HT1080 (cell line): ENCODE results near the gene GAL. TPM values are rescaled to one million over a fixed set of nuclear protein-coding genes. Genes with fewer than 3 reads are reported as not detected.
"Not testable (repeated sequence)": the region's sequence is repeated elsewhere in the genome, so short reads cannot be mapped to it uniquely, and the experiment has no call there.

Experiments
- DNase-seq: peaks from one replicate; pipeline ENCODE4 v3.0.0-alpha.2; 2015; ENCODE audit warnings: low read depth
- polyA plus RNA-seq, 2 experiments: library from polyadenylated mRNA; depleted of rRNA; stranded (reverse); fragments of >200 nt; gene quantifications; 2 replicates each; pipeline ENCODE4 v1.2.3, GENCODE V29; 2015
- total RNA-seq: library from RNA; depleted of rRNA; stranded (reverse); fragments of >200 nt; shearing (Covaris generic); gene quantifications from 2 replicates; pipeline ENCODE4 v1.2.3, GENCODE V29; 2014; rRNA removed

GAL gene, protein sequence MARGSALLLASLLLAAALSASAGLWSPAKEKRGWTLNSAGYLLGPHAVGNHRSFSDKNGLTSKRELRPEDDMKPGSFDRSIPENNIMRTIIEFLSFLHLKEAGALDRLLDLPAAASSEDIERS
- not detected in 2 replicates for total RNA-seq
- polyA plus RNA-seq (2015; cell fraction: cytosol; rRNA removed): 0.37 and 0.60 TPM in 2 replicates
- 0.43 TPM in 1 of 2 replicates, not detected in the other for polyA plus RNA-seq (2015; cell fraction: nucleus; rRNA removed)

DNA sequence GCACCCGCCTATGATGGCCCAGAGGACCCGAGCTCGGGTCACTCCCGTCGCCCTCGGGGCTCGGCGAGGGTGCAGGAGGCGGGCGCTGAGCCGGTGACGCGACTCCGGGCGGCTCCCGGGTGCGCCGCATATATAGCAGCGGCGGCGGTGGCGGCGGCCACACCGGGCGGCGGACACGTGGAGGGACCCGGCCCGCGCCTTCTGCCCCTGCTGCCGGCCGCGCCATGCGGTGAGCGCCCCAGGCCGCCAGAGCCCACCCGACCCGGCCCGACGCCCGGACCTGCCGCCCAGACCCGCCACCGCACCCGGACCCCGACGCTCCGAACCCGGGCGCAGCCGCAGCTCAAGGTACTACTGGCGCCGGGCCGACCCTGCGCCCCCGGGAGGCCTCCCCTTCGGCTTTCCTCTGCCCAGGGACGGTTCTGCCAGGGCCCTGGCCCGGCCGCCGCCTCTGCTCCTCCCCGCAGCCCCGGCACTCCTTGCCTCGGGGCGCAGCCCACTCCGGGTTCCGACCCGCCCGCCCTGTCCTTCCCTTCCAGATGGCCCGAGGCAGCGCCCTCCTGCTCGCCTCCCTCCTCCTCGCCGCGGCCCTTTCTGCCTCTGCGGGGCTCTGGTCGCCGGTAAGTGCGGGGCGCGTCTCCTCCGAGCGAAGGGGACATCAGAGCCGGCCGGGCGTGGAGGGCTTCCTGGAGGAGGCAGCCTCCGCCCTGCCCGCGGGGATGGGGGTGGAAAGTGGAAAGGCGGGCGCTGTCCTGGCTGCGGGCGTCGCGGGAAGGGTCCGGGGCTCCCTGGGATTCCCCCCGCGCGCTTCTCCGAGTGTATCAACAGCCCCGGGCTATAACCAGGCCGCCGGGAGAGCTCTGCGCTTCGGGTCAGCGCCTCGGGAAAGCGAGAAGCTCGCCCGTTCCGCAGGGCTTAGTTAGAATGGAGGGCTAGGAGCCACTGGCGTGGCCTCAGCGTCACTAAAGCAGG lies at the start of gene GAL:
TSS of gene GAL (plus strand) at position 160 of the 972 bp plus-strand sequence. CDS start at position 540, 380 bp downstream.
- DNase-seq: no peak

DNA sequence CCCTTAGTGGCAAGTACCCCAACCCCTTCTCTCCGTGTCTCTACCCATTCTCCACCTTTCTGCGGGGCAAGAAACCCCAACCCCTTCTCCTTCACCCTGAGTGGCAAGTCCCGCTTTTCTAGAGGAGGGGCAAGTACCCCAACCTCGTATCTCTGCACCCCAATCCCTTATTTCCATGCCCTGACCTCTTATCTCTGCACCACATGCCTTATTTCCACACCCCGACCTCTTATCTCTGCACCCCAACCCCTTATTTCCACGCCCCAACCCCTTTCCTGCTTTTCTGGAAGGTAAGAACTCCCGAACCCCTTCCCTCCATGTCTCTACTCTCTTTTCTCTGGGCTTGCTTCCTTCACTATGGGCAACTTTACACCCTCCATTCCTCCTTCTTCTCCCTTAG lies 49.7 kb upstream of the GAL start:
- not testable (repeated sequence) for DNase-seq

DNA sequence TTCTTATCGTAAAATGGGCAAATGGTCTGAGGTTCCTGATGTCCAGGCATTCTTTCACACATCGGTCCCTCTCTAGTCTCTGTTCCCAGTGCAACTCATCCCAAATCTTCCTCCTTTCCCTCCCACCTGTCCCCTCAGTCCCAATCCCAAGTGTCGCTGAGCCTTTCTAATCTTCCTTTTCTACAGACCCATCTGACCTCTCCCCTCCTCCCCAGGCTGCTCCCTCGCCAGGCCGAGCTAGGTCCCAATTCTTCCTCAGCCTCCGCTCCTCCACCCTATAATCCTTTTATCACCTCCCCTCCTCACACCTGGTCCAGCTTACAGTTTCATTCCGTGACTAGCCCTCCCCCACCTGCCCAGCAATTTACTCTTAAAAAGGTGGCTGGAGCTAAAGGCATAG lies 49.2 kb upstream of the GAL start:
- not testable (repeated sequence) for DNase-seq

DNA sequence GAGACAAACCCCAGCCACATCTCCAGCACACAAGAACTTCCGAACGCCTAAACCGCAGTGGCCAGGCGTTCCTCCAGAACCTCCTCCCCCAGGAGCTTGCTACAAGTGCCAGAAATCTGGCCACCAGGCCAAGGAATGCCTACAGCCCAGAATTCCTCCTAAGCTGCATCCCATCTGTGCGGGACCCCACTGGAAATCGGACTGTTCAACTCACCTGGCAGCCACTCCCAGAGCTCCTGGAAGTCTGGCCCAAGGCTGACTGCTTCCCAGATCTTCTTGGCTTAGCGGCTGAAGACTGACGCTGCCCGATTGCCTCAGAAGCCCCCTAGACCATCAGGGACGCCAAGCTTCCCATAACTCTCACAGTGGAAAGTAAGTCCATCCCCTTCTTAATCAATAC lies 48.5 kb upstream of the GAL start:
- DNase-seq: not testable (repeated sequence)

DNA sequence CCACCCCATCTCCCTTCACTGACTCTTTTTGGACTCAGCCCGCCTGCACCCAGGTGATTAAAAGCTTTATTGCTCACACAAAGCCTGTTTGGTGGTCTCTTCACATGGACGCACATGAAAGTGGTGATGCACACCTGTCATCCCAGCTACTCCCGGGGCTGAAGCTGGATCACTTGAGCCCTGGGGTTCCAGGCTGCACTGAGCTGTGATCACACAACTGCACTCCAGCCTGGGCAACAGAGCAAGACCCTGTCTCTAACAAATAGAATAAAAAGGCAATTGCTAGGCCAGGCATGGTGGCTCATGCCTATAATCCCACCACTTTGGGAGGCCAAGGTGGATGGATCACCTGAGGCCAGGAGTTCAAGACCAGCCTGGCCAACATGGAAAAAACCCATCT lies 45.0 kb upstream of the GAL start:
- not testable (repeated sequence) for DNase-seq

DNA sequence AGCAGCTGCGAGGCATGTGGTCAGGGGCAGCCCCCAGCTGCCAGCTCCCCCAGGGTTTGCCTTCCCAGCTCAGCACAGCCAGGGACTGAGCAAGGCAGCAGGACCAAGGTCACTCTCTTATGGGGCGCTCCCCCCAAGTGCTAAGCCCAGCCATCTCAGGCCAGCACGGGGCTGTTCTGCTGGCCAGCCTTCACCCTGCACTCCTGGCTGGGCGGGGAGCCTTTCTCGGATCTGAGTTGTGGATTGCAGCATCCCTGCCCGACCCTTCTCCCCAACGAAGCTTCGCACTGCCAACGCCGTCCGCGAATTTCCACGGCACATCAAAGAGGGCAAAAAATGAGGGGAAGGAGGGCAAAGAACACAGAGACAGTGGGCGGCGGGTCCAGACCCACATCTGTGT lies 42.5 kb upstream of the GAL start:
- no peak for DNase-seq

DNA sequence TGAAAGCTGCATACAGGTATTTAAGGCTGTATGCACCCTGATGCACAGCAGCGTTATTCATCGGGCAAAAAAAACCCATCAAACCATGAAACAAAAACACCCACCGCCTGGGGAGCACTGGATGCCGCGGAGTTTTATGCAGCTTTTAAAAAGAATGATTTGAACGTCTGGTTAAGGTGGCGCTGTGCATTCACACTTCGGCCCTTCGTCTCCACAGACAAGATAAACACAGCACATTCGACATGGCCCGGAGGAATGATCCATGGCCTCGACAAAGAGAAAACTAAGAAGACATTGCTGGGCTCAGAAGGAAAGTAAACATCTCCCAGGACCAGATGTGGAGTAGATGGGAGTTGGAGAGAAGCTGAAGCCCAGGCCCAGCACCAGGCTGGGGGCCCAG lies 40.8 kb upstream of the GAL start:
- DNase-seq: no peak

DNA sequence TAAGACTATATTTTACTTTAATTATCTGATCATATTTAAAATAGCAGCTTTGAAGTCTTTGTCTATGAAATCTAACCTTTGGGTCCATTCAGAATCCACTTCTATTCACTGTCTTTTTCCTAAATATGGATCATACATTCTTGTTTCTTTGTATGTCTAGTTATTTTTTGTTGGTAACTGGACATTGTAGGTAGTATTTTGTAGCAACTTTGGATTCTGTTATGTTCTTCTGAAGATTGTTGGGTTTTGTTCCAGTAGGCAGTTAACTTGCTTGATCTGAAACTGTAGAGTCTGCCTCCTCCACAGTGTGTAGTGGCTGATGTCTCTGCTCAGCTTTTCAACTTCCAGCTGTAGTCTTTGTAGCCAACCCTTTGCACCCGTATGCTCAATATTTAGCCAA lies 37.5 kb upstream of the GAL start:
- DNase-seq: no peak

DNA sequence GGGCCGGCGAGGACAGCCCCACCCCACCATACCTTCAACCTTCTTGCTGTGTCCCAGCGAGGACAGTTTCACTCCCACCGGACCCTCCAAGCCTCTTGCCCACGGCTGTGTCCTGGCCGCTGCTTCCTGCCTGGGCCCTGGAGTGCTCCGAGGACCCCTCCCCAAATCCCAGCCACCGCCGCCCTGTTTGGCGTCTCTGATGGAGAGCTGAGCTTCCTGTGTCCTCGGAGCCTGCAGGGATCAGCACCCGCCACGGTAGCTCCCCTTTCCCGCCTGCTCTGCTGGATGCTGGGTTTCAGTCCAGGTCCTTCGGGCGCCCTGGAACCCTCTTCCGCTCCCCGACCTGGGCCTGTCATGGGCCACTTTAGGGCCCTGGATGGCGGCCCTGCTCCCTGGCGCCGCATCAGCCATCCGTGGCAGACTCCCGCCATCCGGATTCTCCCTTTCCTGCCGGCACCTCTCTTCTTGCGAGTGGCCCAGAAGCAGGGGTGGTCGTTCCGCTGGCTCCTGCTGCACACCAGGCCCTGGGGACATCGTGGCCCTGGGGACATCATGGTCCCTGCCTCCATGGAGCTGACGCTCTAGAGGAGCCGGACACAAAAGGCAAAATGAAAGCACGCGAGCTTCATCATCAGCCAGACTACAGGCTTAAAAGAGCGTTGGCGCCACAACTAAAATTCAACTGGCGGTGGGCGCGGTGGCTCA lies 34.3 kb upstream of the GAL start:
- no peak for DNase-seq

DNA sequence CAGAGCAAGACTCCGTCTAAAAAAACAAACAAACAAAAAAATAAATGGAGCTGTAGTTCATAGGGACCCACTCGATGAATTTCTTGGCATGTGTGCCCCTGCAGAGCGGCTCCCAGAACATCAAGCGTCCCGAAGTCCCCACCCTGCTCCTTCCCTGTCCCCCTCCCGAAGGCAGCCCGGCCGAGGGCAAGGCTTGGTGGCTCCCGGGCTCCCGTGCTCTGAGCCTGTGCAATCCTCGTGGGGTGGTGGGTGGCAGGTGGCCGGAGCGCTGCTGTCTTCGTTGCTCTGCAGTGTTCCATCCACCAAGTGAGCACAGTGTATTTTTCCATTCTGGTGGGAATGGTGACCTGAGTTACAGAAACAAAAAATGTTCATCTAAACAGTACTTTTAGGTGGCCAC lies 33.5 kb upstream of the GAL start:
- no peak for DNase-seq

DNA sequence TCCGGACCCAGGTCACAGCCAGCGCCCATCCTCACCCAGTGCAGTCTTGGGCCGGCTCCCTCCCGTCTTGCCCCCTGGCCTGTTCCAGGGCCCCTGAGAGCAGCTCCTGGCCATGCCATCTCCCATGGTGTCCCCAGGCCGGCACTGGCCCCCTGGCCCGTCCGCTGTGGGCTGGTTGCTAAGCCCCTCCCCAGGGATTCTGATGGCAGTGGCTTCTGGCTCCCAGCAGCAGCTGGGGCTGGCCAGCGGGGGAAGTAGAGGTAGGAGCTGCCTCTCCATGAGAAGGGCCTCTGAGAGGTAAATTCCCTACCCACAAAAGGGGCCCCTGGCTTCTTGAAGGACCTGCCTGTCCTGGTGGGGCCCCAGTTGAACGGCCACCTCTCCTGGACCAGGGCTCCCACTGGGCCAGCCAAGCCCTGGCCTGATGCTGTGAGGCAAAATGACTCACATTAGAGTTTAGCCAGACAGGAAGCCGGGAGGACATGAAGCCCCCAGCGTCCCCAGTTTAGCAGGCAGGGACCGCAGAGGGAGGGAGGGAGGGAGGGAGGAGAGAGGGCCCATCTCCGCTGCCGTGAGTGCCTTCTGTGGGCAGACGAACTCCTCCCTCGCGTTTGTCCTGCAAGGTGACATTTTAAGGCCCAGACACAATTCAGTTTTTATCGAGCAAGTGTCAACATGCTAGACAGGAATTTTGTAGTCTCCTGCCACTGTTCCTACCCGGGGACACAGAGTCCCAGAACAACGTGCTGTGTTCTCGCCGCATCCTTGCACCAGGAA lies 32.9 kb upstream of the GAL start:
- DNase-seq: no peak

DNA sequence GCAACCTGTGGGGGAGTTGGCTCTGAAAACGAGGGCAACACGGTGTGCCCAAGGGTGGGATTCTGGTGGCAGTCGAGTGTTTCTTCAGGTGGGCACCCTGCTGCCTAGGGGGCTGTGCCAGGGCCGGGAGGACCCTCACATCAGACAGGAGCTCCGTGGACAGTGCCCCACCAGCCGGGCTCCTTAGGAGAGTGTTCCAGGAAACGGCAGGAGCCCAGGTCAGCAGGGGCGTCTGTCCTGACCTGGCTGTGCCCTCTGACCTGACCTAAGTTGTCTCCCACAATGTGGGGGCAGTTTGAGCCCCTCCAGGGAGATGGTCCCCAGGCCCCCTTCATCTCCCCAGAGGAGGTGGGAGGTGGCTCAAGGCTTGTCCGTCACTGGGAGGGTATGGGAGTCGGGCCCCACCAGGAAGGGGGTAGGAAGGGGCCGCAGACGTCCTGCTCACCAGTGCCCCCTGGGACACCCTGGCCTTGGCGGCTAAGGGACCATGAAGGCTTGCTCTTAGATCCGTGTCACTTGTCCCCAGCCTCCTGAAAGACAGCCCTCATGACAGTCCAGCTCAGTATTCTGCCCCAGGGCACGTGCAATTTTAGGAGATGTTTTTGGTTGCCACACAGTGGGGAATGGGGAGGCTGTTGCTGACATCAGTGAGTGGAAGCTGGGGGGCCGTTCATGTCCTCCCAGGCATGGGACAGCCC lies 32.2 kb upstream of the GAL start:
- no peak for DNase-seq

DNA sequence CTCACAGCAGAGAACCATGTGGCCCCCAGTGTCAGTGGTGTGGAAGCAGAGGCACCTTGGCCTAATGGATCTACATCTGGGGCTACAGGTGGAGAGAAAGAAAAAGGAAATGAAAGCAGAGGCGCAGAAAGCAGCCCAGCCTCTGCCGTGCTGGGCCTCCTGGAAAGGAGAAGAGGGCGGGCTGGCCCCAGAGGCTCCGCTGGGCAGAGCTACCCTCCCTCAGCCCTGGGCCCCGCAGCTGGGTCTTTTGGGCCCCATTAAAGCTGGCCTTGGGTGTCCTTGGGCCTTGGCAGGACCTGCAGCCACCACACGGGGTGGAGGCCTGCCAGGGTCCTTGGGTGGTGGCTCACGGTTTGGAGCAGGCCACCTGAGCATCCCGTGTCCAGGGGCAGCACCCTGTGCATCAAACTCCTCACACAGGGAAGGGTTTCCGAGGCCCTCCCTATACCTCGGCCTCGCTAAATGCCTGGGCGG lies 31.6 kb upstream of the GAL start:
- DNase-seq: no peak

DNA sequence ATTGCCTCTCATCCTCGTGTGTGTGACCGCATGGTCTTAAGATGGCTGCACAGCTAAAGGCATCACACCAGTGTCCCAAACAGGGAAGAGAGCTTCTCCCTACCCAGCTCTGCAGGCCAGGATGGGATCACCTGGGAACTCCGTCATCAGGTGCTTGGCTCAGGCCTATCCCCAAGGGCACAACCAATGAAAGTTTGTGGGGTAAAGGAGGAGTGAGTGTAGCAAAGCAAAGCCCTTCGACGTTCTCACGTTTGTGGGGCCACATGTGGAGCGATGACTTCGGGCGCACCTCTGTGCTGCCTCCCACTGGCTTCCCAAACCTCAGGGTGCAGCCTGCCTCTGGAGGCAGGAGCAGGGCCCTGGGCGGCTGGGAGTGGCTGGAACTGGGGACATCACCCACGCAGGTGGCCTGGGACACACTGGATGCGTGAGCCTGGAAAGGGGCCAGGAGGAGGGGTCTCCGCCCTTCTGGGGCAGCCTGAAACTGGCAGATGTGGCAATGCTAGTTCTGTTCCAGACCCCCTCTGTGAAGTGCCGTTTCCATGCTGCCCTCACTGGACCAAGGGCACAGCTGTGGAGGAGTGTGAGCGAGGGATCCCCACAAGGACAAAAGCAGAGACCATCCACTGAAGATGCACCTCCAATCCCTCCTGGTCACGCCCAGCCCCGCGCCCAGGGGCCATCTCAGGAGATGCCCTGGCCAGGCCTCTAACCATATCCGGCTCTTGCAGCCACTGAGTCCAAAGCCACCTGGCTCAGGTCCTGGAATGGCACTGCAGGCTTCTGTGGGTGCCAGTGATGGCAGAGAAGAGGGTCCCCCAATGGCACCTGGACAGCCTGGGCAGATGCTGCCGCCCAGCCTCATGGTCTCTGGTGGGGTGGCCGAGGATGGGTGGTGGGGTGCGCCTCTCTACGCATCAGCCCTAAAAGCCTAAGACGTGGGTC lies 30.6 kb upstream of the GAL start:
- DNase-seq: no peak

DNA sequence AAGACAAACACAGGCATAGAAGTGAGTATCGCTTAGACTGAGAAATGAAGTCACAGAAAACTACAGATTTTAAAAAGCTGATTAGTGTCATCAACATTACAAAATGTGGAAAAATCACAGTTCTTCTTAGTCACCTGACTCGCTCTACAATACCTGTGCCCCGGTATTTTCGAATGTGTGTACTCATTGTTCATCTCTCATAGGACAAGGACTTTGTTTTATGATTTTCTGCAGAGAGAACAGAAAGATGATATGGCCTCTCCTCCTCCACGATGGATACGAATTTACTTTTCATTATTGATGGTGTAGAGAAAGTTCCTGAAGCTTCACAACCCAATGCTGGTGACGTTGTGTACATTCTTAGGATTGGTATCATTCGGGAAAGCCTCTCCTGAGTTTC lies 29.4 kb upstream of the GAL start:
- DNase-seq: no peak

DNA sequence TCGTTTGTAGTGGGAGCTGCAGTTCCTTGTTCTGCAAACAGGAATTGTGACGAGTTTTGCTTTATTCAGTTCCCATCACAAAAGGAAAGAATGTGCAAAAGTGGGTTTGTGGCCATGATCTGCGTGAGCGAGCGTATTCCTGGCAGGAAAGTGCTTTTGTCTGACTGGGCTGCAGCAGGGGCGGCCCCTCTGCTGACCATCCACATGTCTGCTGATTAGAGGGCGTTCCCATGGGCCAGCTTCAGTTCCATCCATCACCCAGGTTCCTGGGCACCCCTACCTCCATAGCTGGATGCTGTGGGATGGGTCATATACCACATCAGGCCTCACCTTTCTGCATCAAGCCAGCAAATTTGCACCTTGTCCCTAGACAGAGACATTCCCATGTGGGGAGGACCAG lies 28.9 kb upstream of the GAL start:
- no peak for DNase-seq

DNA sequence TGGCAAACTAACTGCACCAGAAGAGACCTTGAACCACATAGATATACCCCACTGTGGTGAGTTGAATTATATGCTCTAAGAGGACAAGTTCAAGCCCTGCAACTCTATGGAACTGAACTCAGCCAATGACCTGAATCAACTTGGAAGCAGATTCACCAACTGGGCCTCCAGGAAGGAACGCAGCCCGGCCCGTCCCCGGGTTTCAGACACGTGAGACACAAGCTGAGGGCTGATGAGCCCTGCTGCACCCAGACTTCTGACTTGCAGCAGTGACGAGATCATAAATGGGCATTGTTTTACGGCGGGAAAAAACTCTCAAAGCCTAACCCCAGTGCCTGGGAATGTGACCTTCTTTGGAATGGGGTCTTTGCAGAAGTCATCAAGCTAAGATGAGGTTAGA lies 28.5 kb upstream of the GAL start:
- DNase-seq: no peak

DNA sequence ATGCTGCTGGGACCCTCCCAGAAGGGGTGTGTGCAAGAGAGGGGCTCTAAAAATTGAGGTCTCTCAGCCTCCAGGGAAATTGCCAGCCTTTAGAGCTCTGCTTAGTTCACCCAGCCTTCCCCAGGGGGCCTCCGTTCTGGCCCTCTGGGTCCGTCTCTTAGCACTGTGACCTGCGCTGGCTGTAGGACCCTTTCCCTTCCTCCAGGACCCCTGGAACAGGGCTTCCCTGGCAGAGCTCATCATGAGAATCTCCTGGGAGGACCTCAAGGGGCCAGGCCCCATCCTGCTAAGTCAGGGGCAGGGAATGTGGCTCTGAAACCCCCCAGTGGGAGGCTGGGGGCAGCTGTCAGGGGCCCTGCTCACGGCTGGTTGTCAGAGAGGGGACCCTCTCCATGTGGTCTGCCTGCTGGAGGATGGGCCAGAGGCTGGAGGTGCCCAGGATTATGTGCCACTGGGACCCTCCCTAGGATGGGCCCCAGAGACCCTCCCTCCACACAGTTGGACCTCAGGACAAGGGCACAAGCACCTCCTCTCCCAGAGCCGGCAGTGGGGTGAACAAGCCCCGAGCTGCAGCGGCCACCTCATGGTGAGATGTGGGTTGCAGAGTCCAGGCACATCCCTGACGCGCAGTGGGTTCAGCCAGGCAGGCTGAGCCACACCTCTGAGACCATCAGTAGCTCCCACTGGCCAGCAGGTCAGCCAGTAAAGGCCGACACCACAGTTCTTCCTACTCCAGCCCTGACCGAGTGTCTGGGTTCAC lies 27.1 kb upstream of the GAL start:
- no peak for DNase-seq

DNA sequence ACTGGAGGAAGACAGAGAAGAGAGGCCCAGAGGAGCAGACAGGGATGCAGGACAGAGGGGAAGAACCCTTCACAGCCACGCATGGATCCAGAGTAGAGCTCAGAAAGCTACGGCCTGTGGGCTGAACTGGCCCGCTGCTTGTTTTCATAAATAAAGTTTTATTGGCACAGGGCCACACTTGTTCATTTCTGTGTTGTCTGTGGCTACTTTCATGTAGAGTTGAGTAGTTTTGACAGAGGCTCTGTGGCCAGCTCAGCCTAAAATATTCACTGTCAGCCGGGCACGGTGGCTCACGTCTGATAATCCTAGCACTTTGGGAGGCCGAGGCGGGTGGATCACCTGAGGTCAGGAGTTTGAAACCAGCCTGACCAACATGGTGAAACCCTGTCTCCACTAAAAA lies 26.2 kb upstream of the GAL start:
- no peak for DNase-seq
